B cell (primary cell): ENCODE results near the gene GDF2.

Source experiments
- CTCF ChIP-seq: fragments of 200-600 bp; IDR thresholded peaks from one replicate; pipeline ENCODE4 v1.8.0; 2022; ENCODE audit warnings: antibody characterized with exemption, mild to moderate bottlenecking
- EZH2 ChIP-seq: IDR thresholded peaks from 2 replicates; pipeline ENCODE4 v1.6.1; 2012; ENCODE audit warnings: borderline replicate concordance, low read depth, mild to moderate bottlenecking, moderate library complexity, low read length; ENCODE audit not compliant: insufficient read depth, poor library complexity, severe bottlenecking

DNA sequence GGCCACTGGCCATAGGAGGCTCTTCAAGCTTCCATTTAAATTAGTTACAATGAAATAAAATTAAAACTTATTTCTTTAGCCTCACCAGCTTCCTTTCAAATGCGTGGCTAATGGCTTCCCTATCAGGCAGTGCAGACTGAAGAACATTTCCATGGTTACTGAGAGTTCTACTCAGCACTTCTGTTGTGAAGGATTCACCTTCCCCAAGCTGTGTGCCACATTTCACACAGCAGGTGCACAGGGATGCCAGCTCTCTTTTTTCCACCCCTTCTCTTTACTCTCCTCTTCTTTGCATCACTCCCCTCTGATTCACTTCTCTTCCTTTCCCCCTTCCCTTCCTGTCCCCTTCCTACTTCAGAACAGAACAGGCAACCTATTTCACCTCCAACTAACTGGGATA lies 833 bp downstream of the GDF2 start:
- TF ChIP-seq CTCF (no peak), EZH2 (no peak)
